Activated gamma-delta T cell (primary cell): Measurements from ENCODE around the gene LMO2.
"Not testable (repeated sequence)": the region's sequence is repeated elsewhere in the genome, so short reads cannot be mapped to it uniquely, and the experiment has no call there.

ENCODE experiments used
- DNase-seq: peaks from one replicate; lab custom pipeline; 2025; lab: John Stamatoyannopoulos, UW

The LMO2 gene

GRCh38 chr11:33861386-33861785 is 30.5 kb downstream of the LMO2 start:
- no peak for DNase-seq

GRCh38 chr11:33860926-33861325 is 30.9 kb downstream of the LMO2 start:
- no peak for DNase-seq

- no peak for DNase-seq
Measured at GRCh38 chr11:33859306-33859705, 32.6 kb downstream of the LMO2 start.

- DNase-seq, result no peak
Measured at GRCh38 chr11:33857933-33858371, 33.9 kb downstream of the LMO2 start.

GRCh38 chr11:33855500-33855899 is 36.4 kb downstream of the LMO2 start:
- DNase-seq, result no peak

- no peak for DNase-seq
Measured at GRCh38 chr11:33848717-33849390, 43.0 kb downstream of the LMO2 start.

- no peak for DNase-seq
Measured at GRCh38 chr11:33847251-33847650, 44.6 kb downstream of the LMO2 start.

GRCh38 chr11:33844236-33844635 is 47.6 kb downstream of the LMO2 start:
- no peak for DNase-seq

GRCh38 chr11:33843018-33843417 is 48.9 kb downstream of the LMO2 start:
- DNase-seq, result no peak

GRCh38 chr11:33842236-33842915 is 49.5 kb downstream of the LMO2 start:
- DNase-seq, result no peak

GRCh38 chr11:33838234-33838633 is 53.6 kb downstream of the LMO2 start:
- not testable (repeated sequence) for DNase-seq

GRCh38 chr11:33837334-33837733 is 54.5 kb downstream of the LMO2 start:
- DNase-seq, result not testable (repeated sequence)

- DNase-seq, result no peak
Measured at GRCh38 chr11:33835143-33835878, 56.6 kb downstream of the LMO2 start.

GRCh38 chr11:33832676-33833075 is 59.2 kb downstream of the LMO2 start:
- DNase-seq, result no peak

- DNase-seq, result no peak
Measured at GRCh38 chr11:33830903-33831648, 60.8 kb downstream of the LMO2 start.

GRCh38 chr11:33829430-33830141 is 62.3 kb downstream of the LMO2 start:
- no peak for DNase-seq

GRCh38 chr11:33828604-33829429 is 63.1 kb downstream of the LMO2 start:
- DNase-seq, result no peak

- no peak for DNase-seq
Measured at GRCh38 chr11:33827206-33827605, 64.7 kb downstream of the LMO2 start.

GRCh38 chr11:33825854-33826560 is 65.9 kb downstream of the LMO2 start:
- DNase-seq, result no peak

GRCh38 chr11:33822981-33823380 is 68.9 kb downstream of the LMO2 start:
- DNase-seq, result not testable (repeated sequence)
